Cerebellar cortex (tissue), 1 donor: ENCODE results near the gene GCNA.
"Not testable (repeated sequence)": the region's sequence is repeated elsewhere in the genome, so short reads cannot be mapped to it uniquely, and the experiment has no call there.

Experiments
- DNase-seq: peaks from one replicate; pipeline ENCODE4 v3.0.0-alpha.2; 2015; ENCODE audit warnings: low spot score

Gene GCNA

GRCh38 chrX:71558920-71559319 is 19.3 kb upstream of the GCNA start:
- no peak for DNase-seq

GRCh38 chrX:71559773-71560172 is 18.5 kb upstream of the GCNA start:
- not testable (repeated sequence) for DNase-seq

GRCh38 chrX:71563921-71564320 is 14.3 kb upstream of the GCNA start:
- no peak for DNase-seq

- no peak for DNase-seq
Measured at GRCh38 chrX:71565474-71566041, 12.7 kb upstream of the GCNA start.

- not testable (repeated sequence) for DNase-seq
Measured at GRCh38 chrX:71571390-71571789, 6.8 kb upstream of the GCNA start.

GRCh38 chrX:71573590-71573989 is 4.6 kb upstream of the GCNA start:
- DNase-seq = no peak

- DNase-seq = no peak
Measured at GRCh38 chrX:71577682-71578081, 555 bp upstream of the GCNA start.

GRCh38 chrX:71579136-71579989 is 1.1 kb downstream of the GCNA start:
- DNase-seq = no peak

GRCh38 chrX:71579990-71580380 is 1.7 kb downstream of the GCNA start:
- DNase-seq = no peak

GRCh38 chrX:71581210-71581609 is 3.0 kb downstream of the GCNA start:
- DNase-seq = no peak

GRCh38 chrX:71586929-71587328 is 8.7 kb downstream of the GCNA start:
- no peak for DNase-seq

GRCh38 chrX:71593210-71593609 is 15.0 kb downstream of the GCNA start:
- not testable (repeated sequence) for DNase-seq

- DNase-seq = no peak
Measured at GRCh38 chrX:71599965-71600364, 21.7 kb downstream of the GCNA start.

- no peak for DNase-seq
Measured at GRCh38 chrX:71603618-71604017, 25.4 kb downstream of the GCNA start.

- DNase-seq = no peak
Measured at GRCh38 chrX:71604141-71604540, 25.9 kb downstream of the GCNA start.

- no peak for DNase-seq
Measured at GRCh38 chrX:71604796-71605568, 26.7 kb downstream of the GCNA start.

GRCh38 chrX:71606536-71607216 is 28.4 kb downstream of the GCNA start:
- no peak for DNase-seq

GRCh38 chrX:71607488-71607887 is 29.3 kb downstream of the GCNA start:
- DNase-seq = no peak

GRCh38 chrX:71609095-71609750 is 31.0 kb downstream of the GCNA start:
- DNase-seq = no peak

- DNase-seq = not testable (repeated sequence)
Measured at GRCh38 chrX:71611736-71612135, 33.5 kb downstream of the GCNA start.

- no peak for DNase-seq
Measured at GRCh38 chrX:71612256-71612655, 34.0 kb downstream of the GCNA start.

GRCh38 chrX:71615056-71615455 is 36.8 kb downstream of the GCNA start:
- DNase-seq = no peak
